GM12878 (cell line): Measurements from ENCODE around the gene INF2.

Experiments used
- CBFB ChIP-seq: IDR thresholded peaks from 2 replicates; pipeline ENCODE4 v1.6.1; 2016; ENCODE audit warnings: antibody characterized with exemption, low read depth
- CBX3 ChIP-seq: fragments of 200-600 bp; sonication (generic); IDR thresholded peaks from 2 replicates; pipeline ENCODE4 v1.6.1; 2016; ENCODE audit warnings: low read depth, borderline replicate concordance
- GABPA ChIP-seq: IDR thresholded peaks from 2 replicates; pipeline ENCODE4 v1.6.1; 2014; ENCODE audit warnings: antibody characterized with exemption, low read depth, mild to moderate bottlenecking, inconsistent platforms
- MTA3 ChIP-seq: IDR thresholded peaks from 2 replicates; pipeline ENCODE4 v1.6.1; 2012; ENCODE audit warnings: low read length, inconsistent platforms, borderline replicate concordance
- NR2C2 ChIP-seq: IDR thresholded peaks from 2 replicates; pipeline ENCODE4 v1.6.1; 2011; ENCODE audit warnings: borderline replicate concordance, low read depth; ENCODE audit not compliant: control insufficient read depth, insufficient read length
- POLR2A ChIP-seq: IDR thresholded peaks from 2 replicates; pipeline ENCODE4 v1.6.1; 2011; ENCODE audit warnings: low read depth, mild to moderate bottlenecking, low read length
- POLR2AphosphoS5 ChIP-seq: IDR thresholded peaks from 2 replicates; pipeline ENCODE4 v1.6.1; 2011; ENCODE audit warnings: mild to moderate bottlenecking, low read length, inconsistent platforms
- RCOR1 ChIP-seq: conservative IDR thresholded peaks from 2 replicates; pipeline ENCODE4 v1.6.1; 2012; ENCODE audit warnings: low read depth, low read length, improper control_type of control experiment
- SRF ChIP-seq, 2 experiments: IDR thresholded peaks; 2 replicates each; pipeline ENCODE4 v1.6.1; 2011; ENCODE audit warnings: low read depth in 2 of 2, low read length in 2 of 2, mild to moderate bottlenecking in 1 of 2, moderate library complexity in 1 of 2
- TF ChIP-seq, protein P1 (sequence below), 3 experiments: IDR thresholded peaks in 2 of 3; conservative IDR thresholded peaks in 1 of 3; 2 replicates each; pipeline ENCODE4 v1.5.1; 2011; ENCODE audit warnings: low read depth in 3 of 3, low read length in 3 of 3, mild to moderate bottlenecking in 3 of 3, control low read depth in 2 of 3, moderate library complexity in 2 of 3, inconsistent platforms in 1 of 3, mixed read lengths in 1 of 3; ENCODE audit not compliant: control insufficient read depth in 2 of 3, insufficient read depth in 1 of 3; ENCODE audit errors: extremely low read depth in 1 of 3

DNA sequence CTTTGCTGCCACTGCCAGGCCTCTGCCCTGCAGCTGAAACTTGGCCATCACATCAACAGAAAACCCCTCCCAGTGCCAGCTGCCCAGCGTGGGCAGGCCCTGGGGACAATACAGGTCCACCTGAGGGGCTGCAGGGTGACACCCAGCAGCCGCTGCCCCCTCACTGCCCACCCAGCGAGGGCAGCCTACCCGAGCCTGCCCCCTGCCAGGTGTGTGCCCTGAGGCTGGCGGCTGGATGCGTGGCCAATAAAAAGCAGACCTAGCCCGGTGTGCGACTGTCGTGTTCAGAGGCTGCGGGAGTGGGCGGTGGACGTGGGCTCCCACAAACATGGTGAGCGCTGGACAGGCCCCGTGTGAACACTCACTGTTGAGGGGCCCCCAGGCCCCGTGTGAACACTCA, 29.9 kb downstream of the INF2 start:
- TF ChIP-seq NR2C2 (no peak), CBFB (no peak), MTA3 (no peak), RCOR1 (no peak), POLR2A (no peak), SRF (IDR thresholded peaks at IDR 0.05; ENCODE audit: low read depth in 2 of 2, low read length in 2 of 2) (no peak), GABPA (no peak), CBX3 (no peak), POLR2AphosphoS5 (no peak)
- TF ChIP-seq, protein P1, sequence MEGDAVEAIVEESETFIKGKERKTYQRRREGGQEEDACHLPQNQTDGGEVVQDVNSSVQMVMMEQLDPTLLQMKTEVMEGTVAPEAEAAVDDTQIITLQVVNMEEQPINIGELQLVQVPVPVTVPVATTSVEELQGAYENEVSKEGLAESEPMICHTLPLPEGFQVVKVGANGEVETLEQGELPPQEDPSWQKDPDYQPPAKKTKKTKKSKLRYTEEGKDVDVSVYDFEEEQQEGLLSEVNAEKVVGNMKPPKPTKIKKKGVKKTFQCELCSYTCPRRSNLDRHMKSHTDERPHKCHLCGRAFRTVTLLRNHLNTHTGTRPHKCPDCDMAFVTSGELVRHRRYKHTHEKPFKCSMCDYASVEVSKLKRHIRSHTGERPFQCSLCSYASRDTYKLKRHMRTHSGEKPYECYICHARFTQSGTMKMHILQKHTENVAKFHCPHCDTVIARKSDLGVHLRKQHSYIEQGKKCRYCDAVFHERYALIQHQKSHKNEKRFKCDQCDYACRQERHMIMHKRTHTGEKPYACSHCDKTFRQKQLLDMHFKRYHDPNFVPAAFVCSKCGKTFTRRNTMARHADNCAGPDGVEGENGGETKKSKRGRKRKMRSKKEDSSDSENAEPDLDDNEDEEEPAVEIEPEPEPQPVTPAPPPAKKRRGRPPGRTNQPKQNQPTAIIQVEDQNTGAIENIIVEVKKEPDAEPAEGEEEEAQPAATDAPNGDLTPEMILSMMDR (IDR thresholded peaks at IDR 0.05 in 2 of 3, conservative IDR thresholded peaks at IDR 0.05 in 1 of 3; ENCODE audit: control insufficient read depth in 2 of 3, extremely low read depth in 1 of 3, insufficient read depth in 1 of 3, low read depth in 3 of 3, low read length in 3 of 3) = no peak
